Heart left ventricle (tissue), 13 donors: ENCODE data around the gene ORC3.

ENCODE experiments used
- CTCF ChIP-seq, 12 donors: fragments of 200-600 bp; sonication (generic) in 4 of 12; IDR thresholded peaks; one replicate each; pipeline versions ENCODE4 v1.5.0 to v1.8.0; 2018 to 2022; ENCODE audit warnings: antibody characterized with exemption in 12 of 12, mild to moderate bottlenecking in 5 of 12
- POLR2A ChIP-seq, 2 donors: fragments of 450-650 bp; IDR thresholded peaks; one replicate each; pipeline ENCODE4 v1.6.1; 2017; ENCODE audit warnings: antibody characterized with exemption in 2 of 2, mild to moderate bottlenecking in 2 of 2, moderate library complexity in 2 of 2
- donor health status: ischemic (EF 13 %, LVEDD 7.1; RV severe dilation, severe dysfunction).
- donor health status: DM: no; HTN: yes; CAD: no.
- donor health status: DM: no; HTN: no; CAD: no.
- donor health status: ischemic (EF 25% LVEDD 6.9; RV normal size, moderate dysfunction).
- donor health status: ischemic (EF 25% LVEDD 5.7; RV mildly dilated, moderate dysfunction).
- donor health status: ischemic (EF 35%, LVEDD 5.7; RV mildly dilated, moderate dysfunction).
- donor health status: nonischemic (EF 11% LVEDD 7.7; RV severe dilation, severe dysfunction).
- donor health status: DM: yes; HTN: yes; CAD: no.
- donor health status: PGD.
- donor health status: ischemic (EF 29% LVEDD 5.4; RV normal size, mild dysfunction).
- donor health status: nonischemic (EF 23%, LVEDD 6.1; RV moderate dilation, normal function).

GRCh38 chr6:87561017-87561416, 28.9 kb upstream of the ORC3 start:
- TF ChIP-seq CTCF (IDR thresholded peaks at IDR 0.05) (no peak), POLR2A (IDR thresholded peaks at IDR 0.05) (no peak)
